HepG2 (cell line): Measurements from ENCODE around the gene DPAGT1. TPM values are rescaled to one million over a fixed set of nuclear protein-coding genes. Genes with fewer than 3 reads are reported as not detected.

Experiments used
- CBX5 ChIP-seq: sonication (generic); formaldehyde crosslinking; IDR thresholded peaks from 2 replicates; pipeline ENCODE4 v1.4.0; 2020; ENCODE audit warnings: missing genetic modification reagents, borderline replicate concordance
- E2F2 ChIP-seq: sonication (generic); formaldehyde crosslinking; IDR thresholded peaks from 2 replicates; pipeline ENCODE4 v1.4.0; 2020; ENCODE audit warnings: missing genetic modification reagents, borderline replicate concordance
- HNRNPUL1 ChIP-seq: fragments of 200-400 bp; formaldehyde crosslinking; IDR thresholded peaks from 2 replicates; pipeline ENCODE4 v1.6.1; 2017; ENCODE audit warnings: low read depth, mild to moderate bottlenecking, low read length, moderate library complexity
- MIXL1 ChIP-seq: IDR thresholded peaks from 2 replicates; pipeline ENCODE4 v1.6.1; 2016
- NR2F6 ChIP-seq, 2 experiments: IDR thresholded peaks; 2 replicates each; pipeline ENCODE4 v1.6.1; 2016; ENCODE audit warnings: antibody characterized with exemption in 1 of 2, mild to moderate bottlenecking in 1 of 2
- SATB2 ChIP-seq: sonication (generic); formaldehyde crosslinking; IDR thresholded peaks from 2 replicates; pipeline ENCODE4 v1.5.0; 2020; ENCODE audit warnings: missing genetic modification reagents
- SMARCC2 ChIP-seq: fragments of 450-650 bp; IDR thresholded peaks from 2 replicates; pipeline ENCODE4 v1.6.1; 2017; ENCODE audit warnings: antibody characterized with exemption, mild to moderate bottlenecking
- ZNF121 ChIP-seq: sonication (generic); formaldehyde crosslinking; IDR thresholded peaks from 2 replicates; pipeline ENCODE4 v1.5.0; 2020; ENCODE audit warnings: mild to moderate bottlenecking, missing genetic modification reagents
- ZNF30 ChIP-seq: sonication (generic); formaldehyde crosslinking; IDR thresholded peaks from 2 replicates; pipeline ENCODE4 v1.5.0; 2020; ENCODE audit warnings: mild to moderate bottlenecking, missing genetic modification reagents
- ZNF333 ChIP-seq: sonication (generic); formaldehyde crosslinking; IDR thresholded peaks from 2 replicates; pipeline ENCODE4 v1.4.0; 2020; ENCODE audit warnings: mild to moderate bottlenecking, missing genetic modification reagents, borderline replicate concordance
- ZNF574 ChIP-seq: sonication (generic); formaldehyde crosslinking; IDR thresholded peaks from 2 replicates; pipeline ENCODE4 v1.4.0; 2020; ENCODE audit warnings: missing genetic modification reagents
- ZNF607 ChIP-seq: sonication (generic); formaldehyde crosslinking; IDR thresholded peaks from 2 replicates; pipeline ENCODE4 v1.5.1; 2020; ENCODE audit warnings: missing genetic modification reagents, mild to moderate bottlenecking, borderline replicate concordance
- ZNF879 ChIP-seq: sonication (generic); formaldehyde crosslinking; IDR thresholded peaks from 2 replicates; pipeline ENCODE4 v1.8.1; 2023; ENCODE audit warnings: missing genetic modification reagents
- polyA plus RNA-seq, 8 experiments: library from polyadenylated mRNA; depleted of rRNA in 3 of 8; stranded (reverse) in 7 of 8; unstranded in 1 of 8; fragments of >200 nt; fragmentation: Illumina TruSeq in 4 of 8; extraction: Trizol in 4 of 8; gene quantifications; 2 replicates each; pipeline versions ENCODE4 v1.2.1 to v1.2.3, GENCODE V29; 2011 to 2016; ENCODE audit warnings: low read depth in 4 of 8, missing spikeins in 1 of 8, mixed read lengths in 1 of 8; ENCODE audit not compliant: insufficient read depth in 1 of 8
- total RNA-seq, 5 experiments: library from RNA; depleted of rRNA; stranded (reverse); fragments of >200 nt; fragmentation: Illumina TruSeq; extraction: Trizol; gene quantifications; 2 replicates each; pipeline ENCODE4 v1.2.3, GENCODE V29; 2016; ENCODE audit warnings: low read depth in 1 of 5
- TF ChIP-seq, protein P1 (sequence below): sonication (generic); formaldehyde crosslinking; IDR thresholded peaks from 2 replicates; pipeline ENCODE4 v1.4.0; 2020; ENCODE audit warnings: missing genetic modification reagents, mild to moderate bottlenecking, borderline replicate concordance
- TF ChIP-seq, protein P2 (sequence below): sonication (generic); formaldehyde crosslinking; IDR thresholded peaks from 2 replicates; pipeline ENCODE4 v1.5.1; 2020; ENCODE audit warnings: missing genetic modification reagents, mild to moderate bottlenecking, borderline replicate concordance
- TF ChIP-seq, protein P3 (sequence below): sonication (generic); formaldehyde crosslinking; IDR thresholded peaks from 2 replicates; pipeline ENCODE4 v1.9.0; 2021; ENCODE audit warnings: missing genetic modification reagents, mild to moderate bottlenecking, borderline replicate concordance

The DPAGT1 gene
- total and polyA plus RNA-seq, 2 of the 13 experiments (the other 11 are each of a cell fraction or from before 2014, with no cell fraction given): 37.6 to 70.7 TPM

DNA sequence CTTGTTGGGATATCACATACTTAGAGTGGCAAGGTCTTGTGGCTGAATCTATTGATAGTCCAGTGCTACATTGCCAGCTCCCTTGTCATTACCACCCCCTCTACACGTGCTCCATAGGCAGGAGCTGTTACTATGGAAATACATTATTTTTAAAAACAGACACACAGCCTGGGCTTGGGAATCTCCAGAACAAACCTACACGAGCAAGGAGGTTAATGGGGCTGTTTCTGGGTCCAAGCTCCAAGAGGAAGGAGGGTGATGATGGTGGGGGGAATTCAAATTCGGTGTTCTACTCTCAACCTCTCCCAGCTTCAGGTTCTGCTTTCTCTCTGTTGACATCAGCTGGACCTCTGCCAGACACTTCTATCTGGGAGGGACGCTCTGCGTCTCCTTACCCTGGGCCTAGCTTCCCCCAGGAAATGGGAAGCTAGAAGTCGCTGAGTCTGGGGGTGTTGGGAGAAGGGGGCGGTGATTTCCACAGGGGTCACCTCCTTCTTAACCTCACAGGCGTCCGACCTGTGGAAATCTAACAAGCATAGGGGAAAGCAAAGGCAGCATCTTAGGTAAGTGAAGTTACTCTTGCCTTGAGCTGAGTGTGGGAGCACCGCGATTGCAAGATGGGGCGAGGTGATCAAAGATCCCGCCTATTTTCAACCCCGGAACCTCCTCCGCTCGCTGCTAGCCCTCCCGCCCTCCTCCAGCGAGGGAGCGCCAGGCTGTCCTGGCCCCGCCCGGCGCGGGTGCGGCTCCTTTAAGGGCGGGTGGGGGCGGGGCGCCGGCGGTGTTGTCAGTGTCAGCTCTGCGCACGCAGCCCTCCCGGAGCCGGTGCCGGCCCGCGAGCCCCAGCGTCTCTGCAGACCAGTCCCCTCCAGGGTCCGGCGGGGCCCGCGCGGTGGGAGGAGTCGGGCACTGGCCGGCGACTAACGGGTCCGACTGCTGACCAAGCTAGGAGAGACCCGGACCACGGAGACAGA is 5.2 kb upstream of the DPAGT1 start, which contains the start of gene C2CD2L (continued):
- TF ChIP-seq SMARCC2 (no peak), ZNF574 (CRISPR knock-in tag) (peak; percentile 11; the same call in 1 of the 2 replicates), NR2F6 (IDR thresholded peaks at IDR 0.05) (no peak), NR2F6 (CRISPR knock-in tag; IDR thresholded peaks at IDR 0.05) (peak; percentile 14; the same call in 1 of the 2 replicates), SATB2 (CRISPR knock-in tag) (no peak), ZNF879 (CRISPR knock-in tag) (no peak), E2F2 (CRISPR knock-in tag) (no peak), CBX5 (CRISPR knock-in tag) (no peak), MIXL1 (no peak), ZNF30 (CRISPR knock-in tag) (no peak), HNRNPUL1 (no peak), ZNF333 (CRISPR knock-in tag) (no peak), ZNF607 (CRISPR knock-in tag) (no peak), ZNF121 (CRISPR knock-in tag) (peak; percentile 69; the same call in 1 of the 2 replicates)
- TF ChIP-seq, protein P1, sequence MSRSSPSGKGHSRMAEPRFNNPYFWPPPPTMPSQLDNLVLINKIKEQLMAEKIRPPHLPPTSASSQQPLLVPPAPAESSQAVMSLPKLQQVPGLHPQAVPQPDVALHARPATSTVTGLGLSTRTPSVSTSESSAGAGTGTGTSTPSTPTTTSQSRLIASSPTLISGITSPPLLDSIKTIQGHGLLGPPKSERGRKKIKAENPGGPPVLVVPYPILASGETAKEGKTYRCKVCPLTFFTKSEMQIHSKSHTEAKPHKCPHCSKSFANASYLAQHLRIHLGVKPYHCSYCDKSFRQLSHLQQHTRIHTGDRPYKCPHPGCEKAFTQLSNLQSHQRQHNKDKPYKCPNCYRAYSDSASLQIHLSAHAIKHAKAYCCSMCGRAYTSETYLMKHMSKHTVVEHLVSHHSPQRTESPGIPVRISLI (CRISPR knock-in tag): no peak
- TF ChIP-seq, protein P2, sequence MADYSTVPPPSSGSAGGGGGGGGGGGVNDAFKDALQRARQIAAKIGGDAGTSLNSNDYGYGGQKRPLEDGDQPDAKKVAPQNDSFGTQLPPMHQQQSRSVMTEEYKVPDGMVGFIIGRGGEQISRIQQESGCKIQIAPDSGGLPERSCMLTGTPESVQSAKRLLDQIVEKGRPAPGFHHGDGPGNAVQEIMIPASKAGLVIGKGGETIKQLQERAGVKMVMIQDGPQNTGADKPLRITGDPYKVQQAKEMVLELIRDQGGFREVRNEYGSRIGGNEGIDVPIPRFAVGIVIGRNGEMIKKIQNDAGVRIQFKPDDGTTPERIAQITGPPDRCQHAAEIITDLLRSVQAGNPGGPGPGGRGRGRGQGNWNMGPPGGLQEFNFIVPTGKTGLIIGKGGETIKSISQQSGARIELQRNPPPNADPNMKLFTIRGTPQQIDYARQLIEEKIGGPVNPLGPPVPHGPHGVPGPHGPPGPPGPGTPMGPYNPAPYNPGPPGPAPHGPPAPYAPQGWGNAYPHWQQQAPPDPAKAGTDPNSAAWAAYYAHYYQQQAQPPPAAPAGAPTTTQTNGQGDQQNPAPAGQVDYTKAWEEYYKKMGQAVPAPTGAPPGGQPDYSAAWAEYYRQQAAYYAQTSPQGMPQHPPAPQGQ (CRISPR knock-in tag): no peak
- TF ChIP-seq, protein P3, sequence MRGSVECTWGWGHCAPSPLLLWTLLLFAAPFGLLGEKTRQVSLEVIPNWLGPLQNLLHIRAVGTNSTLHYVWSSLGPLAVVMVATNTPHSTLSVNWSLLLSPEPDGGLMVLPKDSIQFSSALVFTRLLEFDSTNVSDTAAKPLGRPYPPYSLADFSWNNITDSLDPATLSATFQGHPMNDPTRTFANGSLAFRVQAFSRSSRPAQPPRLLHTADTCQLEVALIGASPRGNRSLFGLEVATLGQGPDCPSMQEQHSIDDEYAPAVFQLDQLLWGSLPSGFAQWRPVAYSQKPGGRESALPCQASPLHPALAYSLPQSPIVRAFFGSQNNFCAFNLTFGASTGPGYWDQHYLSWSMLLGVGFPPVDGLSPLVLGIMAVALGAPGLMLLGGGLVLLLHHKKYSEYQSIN: no peak
